ENCODE measurements around the gene NFATC2.

NFATC2 gene

GRCh38 chr20:51374961-51375360 lies 167.6 kb downstream of the NFATC2 start:
- DNase-seq (ENCODE audit: low spot score) = no peak

GRCh38 chr20:51374456-51374830 lies 168.1 kb downstream of the NFATC2 start:
- DNase-seq (ENCODE audit: low spot score) = no peak

GRCh38 chr20:51373713-51374455 lies 168.6 kb downstream of the NFATC2 start:
- DNase-seq (ENCODE audit: low spot score) = no peak

- DNase-seq (ENCODE audit: low spot score) = no peak
Observed at GRCh38 chr20:51372966-51373365, 169.6 kb downstream of the NFATC2 start.

GRCh38 chr20:51372176-51372803 lies 170.2 kb downstream of the NFATC2 start:
- peak; percentile 63 for DNase-seq (ENCODE audit: low spot score)

- no peak for DNase-seq (ENCODE audit: low spot score)
Observed at GRCh38 chr20:51371720-51372119, 170.8 kb downstream of the NFATC2 start.

GRCh38 chr20:51369503-51369902 lies 173.0 kb downstream of the NFATC2 start:
- no peak for DNase-seq (ENCODE audit: low spot score)

- no peak for DNase-seq (ENCODE audit: low spot score)
Observed at GRCh38 chr20:51368461-51369211, 173.9 kb downstream of the NFATC2 start.

- no peak for DNase-seq (ENCODE audit: low spot score)
Observed at GRCh38 chr20:51366155-51366886, 176.2 kb downstream of the NFATC2 start.

GRCh38 chr20:51365670-51366069 lies 176.8 kb downstream of the NFATC2 start:
- DNase-seq (ENCODE audit: low spot score) = no peak

- no peak for DNase-seq (ENCODE audit: low spot score)
Observed at GRCh38 chr20:51363813-51364212, 178.7 kb downstream of the NFATC2 start.

GRCh38 chr20:51363378-51363777 lies 179.1 kb downstream of the NFATC2 start:
- no peak for DNase-seq (ENCODE audit: low spot score)

GRCh38 chr20:51362254-51362653 lies 180.3 kb downstream of the NFATC2 start:
- no peak for DNase-seq (ENCODE audit: low spot score)

- no peak for DNase-seq (ENCODE audit: low spot score)
Observed at GRCh38 chr20:51361258-51361657, 181.3 kb downstream of the NFATC2 start.

- DNase-seq (ENCODE audit: low spot score) = no peak
Observed at GRCh38 chr20:51360451-51361201, 181.9 kb downstream of the NFATC2 start.

- no peak for DNase-seq (ENCODE audit: low spot score)
Observed at GRCh38 chr20:51359947-51360346, 182.6 kb downstream of the NFATC2 start.

GRCh38 chr20:51359401-51359800 lies 183.1 kb downstream of the NFATC2 start:
- DNase-seq (ENCODE audit: low spot score) = no peak

- no peak for DNase-seq (ENCODE audit: low spot score)
Observed at GRCh38 chr20:51358032-51358724, 184.3 kb downstream of the NFATC2 start.

- no peak for DNase-seq (ENCODE audit: low spot score)
Observed at GRCh38 chr20:51357543-51357942, 185.0 kb downstream of the NFATC2 start.

GRCh38 chr20:51356871-51357270 lies 185.6 kb downstream of the NFATC2 start:
- DNase-seq (ENCODE audit: low spot score) = no peak

GRCh38 chr20:51354769-51355319 lies 187.7 kb downstream of the NFATC2 start:
- no peak for DNase-seq (ENCODE audit: low spot score)
